ENCODE results near the gene ATXN7L3.
"Not testable (repeated sequence)": the region's sequence is repeated elsewhere in the genome, so short reads cannot be mapped to it uniquely, and the experiment has no call there.

The ATXN7L3 gene

GRCh38 chr17:44199553-44200477, at the start of gene ATXN7L3:
Gene ATXN7L3, minus strand, starts transcription at chr17:44199884. Its CDS starts 1,814 bp downstream, at chr17:44198070.
- peak; percentile 100 for DNase-seq (ENCODE audit: low read depth, low spot score)

DNA sequence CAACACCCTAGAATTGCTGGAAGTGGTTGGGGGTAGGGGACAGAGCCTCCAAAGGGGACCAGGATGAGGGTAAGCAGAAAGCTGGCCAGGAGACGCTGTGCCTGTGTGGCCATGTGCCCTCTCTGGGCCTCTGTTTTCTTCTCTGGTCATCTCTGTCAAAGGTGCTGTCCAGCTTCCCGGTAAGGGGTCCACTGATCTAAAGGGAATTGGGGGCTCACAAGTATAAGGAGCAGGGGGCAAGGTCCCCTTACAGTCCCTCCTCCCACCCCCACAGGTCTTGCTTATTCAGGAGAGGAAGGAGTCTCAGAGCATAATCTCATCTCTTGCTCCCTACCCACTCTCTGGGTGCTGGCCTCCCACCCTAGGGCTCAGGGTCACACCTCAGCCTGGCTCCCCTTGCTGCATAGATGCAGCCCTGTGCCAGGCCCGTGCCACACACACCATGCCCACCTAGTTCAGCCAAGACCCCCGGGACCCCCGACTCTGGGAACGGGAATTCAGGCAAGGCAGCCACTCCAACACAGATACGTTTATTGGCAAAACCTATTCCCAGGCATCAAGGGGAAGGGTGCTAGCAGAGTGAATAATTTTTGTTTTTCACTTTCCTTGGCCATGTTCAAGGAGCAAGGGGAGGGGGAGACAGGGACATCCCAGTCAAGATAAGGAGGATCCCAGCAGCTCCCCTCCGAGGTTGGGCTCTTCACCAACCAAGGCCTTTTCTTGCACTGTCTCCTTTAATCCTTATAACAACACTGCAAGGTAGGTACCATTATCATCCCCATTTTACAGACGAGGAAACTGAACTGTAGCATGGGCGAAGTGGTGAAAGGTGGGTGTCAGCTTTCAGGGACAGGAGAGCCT, 48.4 kb upstream of the ATXN7L3 start:
- no peak for DNase-seq (ENCODE audit: low read depth, low spot score)

DNA sequence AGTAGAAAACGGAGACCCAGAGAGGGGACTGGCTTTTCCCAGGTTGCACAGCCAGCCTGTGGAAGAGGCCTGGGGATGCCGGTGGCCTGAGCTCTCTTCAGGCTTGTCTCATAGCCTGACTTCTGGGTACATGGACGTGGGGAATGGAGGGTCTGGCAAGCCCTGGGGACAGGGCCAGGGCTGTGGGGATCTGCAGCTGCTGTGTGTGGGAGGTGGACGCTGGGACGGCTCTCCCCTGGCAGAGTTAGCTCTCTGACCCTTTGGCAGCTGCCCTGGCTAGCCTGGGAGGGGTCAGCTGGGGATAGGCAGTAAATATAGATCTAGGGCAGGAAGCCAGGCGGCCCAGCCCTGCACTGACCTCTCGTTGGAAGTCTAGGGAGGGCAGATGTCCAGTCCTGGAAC, 47.8 kb upstream of the ATXN7L3 start:
- DNase-seq (ENCODE audit: low read depth, low spot score), result no peak

GRCh38 chr17:44241106-44241624, 41.5 kb upstream of the ATXN7L3 start:
- no peak for DNase-seq (ENCODE audit: low read depth, low spot score)

DNA sequence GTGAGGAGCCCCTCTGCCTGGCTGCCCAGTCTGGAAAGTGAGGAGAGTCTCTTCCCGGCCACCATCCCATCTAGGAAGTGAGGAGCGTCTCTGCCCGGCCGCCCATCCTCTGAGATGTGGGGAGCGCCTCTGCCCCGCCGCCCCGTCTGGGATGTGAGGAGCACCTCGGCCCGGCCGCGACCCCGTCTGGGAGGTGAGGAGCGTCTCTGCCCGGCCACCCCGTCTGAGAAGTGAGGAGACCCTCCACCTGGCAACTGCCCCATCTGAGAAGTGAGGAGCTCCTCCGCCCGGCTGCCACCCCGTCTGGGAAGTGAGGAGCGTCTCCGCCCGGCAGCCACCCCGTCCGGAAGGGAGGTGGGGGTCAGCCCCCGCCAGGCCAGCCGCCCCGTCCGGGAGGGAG, 38.2 kb upstream of the ATXN7L3 start:
- DNase-seq (ENCODE audit: low read depth, low spot score), result not testable (repeated sequence)

- DNase-seq (ENCODE audit: low read depth, low spot score), result no peak
Observed at GRCh38 chr17:44236444-44236991, 36.8 kb upstream of the ATXN7L3 start.

- peak; percentile 39 for DNase-seq (ENCODE audit: low read depth, low spot score)
Observed at GRCh38 chr17:44235583-44235936, 35.9 kb upstream of the ATXN7L3 start.

- no peak for DNase-seq (ENCODE audit: low read depth, low spot score)
Observed at GRCh38 chr17:44233582-44233981, 33.9 kb upstream of the ATXN7L3 start.

GRCh38 chr17:44232061-44232460, 32.4 kb upstream of the ATXN7L3 start:
- DNase-seq (ENCODE audit: low read depth, low spot score), result no peak

DNA sequence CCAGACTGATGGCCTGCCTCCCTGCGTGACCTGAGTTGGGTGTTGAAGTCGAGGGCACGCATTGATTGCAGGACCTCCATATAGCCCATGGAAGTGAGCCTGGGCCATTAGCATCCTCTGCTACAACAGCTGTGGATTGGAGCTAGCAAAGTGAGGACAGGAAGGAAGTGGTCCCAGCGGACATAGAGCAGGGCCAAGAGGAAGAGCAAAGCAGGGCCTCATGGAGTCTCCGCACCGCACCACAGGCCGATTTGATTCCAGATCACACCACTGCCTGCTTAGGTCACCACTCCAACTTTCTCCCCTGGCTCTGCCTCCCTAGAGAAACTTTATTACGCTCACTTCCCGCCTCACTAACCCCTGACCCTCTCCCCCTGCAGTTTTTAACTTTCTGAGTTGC, 30.5 kb upstream of the ATXN7L3 start:
- no peak for DNase-seq (ENCODE audit: low read depth, low spot score)

DNA sequence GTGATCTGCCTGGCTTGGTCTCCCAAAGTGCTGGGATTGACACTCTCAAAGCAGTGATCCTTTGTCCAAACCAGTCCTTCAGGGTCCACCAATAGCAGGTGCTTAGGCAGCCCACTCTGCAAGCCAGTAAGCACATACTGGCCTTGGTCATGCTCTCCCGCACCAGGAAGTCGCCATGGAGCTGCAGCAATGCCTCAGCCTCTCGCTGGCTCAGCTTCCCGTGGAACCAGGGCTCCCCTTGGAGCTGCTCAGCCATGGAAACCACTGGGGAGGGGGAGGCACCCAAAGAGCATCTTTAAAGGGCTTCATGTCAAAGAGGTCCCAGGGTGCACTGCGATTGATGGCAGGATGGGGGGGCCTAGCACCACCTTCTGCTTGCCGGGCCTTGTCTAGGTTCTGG, 29.4 kb upstream of the ATXN7L3 start:
- DNase-seq (ENCODE audit: low read depth, low spot score), result no peak

GRCh38 chr17:44223541-44224071, 23.9 kb upstream of the ATXN7L3 start:
- DNase-seq (ENCODE audit: low read depth, low spot score), result peak; percentile 56

GRCh38 chr17:44222112-44222869, 22.6 kb upstream of the ATXN7L3 start:
- peak; percentile 88 for DNase-seq (ENCODE audit: low read depth, low spot score)

GRCh38 chr17:44221862-44222111, 22.1 kb upstream of the ATXN7L3 start:
- no peak for DNase-seq (ENCODE audit: low read depth, low spot score)

DNA sequence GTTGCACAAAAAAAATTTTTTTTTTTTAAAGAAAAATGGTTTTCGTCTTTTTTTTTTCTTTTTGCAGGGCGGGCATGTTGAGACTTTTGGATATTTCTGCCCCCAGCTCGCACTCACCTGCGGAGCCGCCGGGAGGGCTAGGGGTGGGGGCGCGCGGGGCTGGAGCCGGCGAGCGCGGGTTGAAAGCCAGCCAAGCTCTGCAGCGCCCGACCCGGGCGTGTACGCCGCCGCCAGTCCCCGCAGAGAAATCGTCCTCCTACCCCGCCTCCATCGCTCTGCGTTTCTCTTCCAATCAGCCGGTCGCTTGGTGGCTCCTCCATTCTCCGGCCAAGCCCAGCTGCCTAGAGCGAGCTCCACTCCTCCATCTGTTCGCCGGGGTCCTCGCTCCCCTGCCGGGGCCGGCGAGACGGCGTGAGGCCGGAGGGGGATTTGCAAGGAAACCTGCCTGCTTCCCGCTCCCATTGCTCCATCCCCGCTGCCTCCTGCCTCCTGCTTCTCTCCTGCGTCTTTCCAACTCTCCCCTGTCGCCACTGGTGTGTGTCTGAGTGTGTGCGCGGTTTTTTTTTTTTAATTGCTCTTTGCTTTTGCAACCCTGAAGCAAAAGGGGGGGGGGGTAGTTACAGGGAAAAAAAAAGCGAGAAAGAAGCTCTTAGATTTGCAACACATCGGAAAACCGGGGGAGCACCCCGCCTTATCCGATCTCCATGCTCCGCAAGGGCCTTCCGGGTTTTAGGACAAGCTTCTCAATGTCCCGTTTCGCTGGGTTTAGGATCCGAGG, 21.6 kb upstream of the ATXN7L3 start:
- DNase-seq (ENCODE audit: low read depth, low spot score), result peak; percentile 88

DNA sequence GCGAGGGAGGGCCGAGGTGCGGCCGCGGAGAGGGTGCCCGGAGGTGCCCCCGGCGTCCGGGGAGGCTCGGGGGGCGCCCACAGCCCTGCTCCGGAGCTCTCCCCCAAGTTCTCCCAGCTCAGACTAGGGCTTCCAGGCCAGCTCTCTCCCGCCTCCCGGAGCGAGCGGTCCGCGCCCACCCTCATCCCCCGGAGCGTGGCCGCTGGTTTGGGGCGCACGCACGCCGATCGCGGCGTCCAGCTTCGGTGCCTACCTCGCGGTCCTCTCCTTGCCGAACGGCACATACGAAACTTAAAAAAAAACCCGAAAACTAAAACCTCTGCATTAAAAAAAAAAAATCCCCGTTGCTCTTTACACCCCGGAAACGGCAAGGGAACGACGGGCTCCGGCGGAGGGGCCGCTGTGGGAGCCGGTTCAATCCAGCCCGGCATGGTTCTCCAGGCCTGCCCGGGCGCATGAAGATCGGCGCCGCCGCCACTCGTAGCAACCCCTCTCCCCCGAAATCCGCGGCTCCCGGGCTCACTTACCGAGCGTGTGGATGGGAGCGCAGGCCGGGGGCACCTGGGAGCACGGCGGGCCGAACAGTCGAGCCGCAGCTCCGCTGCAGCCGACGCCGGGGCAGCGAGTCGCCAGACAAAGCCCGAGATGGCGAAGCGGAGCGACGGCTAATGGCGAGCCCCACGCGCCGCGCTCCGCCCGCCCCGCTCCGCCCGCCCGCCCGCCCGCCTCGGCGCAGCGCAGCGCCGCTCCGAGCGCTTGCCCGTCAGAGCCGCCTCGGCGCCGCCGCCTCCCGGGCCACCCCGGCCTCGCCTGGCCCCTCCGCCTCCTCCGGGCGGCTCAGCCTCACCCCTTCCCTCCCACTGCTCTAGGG, 20.8 kb upstream of the ATXN7L3 start:
- DNase-seq (ENCODE audit: low read depth, low spot score), result peak; percentile 70

DNA sequence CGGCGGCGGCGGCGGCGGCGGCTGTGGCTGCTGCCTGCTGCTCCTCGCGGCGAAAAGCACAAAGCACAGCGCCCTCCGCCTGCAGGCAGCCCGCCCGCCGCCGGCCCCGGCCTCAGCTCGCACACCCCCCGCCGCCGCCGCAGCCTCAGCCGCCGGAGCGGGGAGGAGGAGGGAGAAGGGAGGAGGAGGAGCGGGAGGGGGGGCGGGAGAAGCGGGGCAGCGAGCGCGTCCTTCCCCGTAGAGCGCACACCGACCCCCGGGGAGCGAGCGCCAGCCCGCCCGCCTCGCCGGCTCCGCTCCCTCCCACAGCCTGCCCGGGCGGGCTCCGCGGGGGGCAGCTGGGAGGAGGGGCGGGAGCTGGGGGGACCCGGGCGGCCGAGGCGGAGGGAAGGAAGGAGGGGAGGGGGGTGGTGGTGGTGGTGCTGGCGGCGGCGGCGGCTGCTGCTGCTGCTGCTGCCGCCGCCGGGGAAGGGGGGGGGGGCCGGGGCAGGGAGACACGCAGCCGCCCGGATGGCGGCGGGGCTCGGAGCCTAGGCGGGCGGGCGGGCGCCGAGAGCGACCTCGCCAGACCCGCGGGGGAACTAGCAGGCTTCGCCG, 20.0 kb upstream of the ATXN7L3 start, which contains the start of gene UBTF:
UBTF (minus strand) TSS at position 60 of the 597 bp plus-strand sequence. CDS start 1,446 bp downstream, outside the sequence.
- DNase-seq (ENCODE audit: low read depth, low spot score), result peak; percentile 89

DNA sequence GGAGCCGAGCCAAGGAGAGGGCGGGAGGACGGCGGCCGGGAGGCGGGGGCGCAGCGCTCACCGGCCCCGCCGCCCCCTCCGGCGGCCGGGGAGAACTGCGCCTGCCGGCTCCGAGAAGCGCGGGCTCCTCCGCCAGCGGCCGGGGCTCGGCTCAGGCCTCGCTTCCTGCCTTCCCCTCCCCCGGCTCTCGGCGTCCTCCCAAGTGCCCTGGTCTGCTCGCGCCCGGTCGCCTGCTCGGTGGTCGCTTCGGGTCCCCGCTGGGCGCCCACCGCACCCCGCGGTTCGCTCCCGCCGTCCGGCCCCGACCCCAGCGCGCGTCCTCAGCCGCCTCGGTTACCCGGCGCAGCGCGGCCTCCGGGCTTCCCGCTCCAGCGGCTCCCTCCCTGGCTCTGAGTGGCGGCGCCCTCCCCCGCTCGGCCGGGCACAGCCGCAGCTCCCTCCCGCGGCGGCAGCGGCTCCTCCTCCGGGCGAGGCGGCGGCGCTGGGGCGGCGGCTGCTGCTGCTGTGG, 19.5 kb upstream of the ATXN7L3 start:
- peak; percentile 89 for DNase-seq (ENCODE audit: low read depth, low spot score)

Measured in astrocyte of the hippocampus (primary cell).